Keratinocyte (primary cell): ENCODE results near the gene DPYD.

Source experiments
- CTCF ChIP-seq, 3 experiments: IDR thresholded peaks in 1 of 3; conservative IDR thresholded peaks in 1 of 3; optimal IDR thresholded peaks in 1 of 3; 2 replicates in 2 of 3; 3 replicates in 1 of 3; pipeline versions ENCODE3 to v1.5.1; 2011; ENCODE audit warnings: low read length in 3 of 3, mild to moderate bottlenecking in 3 of 3, moderate library complexity in 2 of 3, control low read depth in 1 of 3, inconsistent platforms in 1 of 3; ENCODE audit not compliant: insufficient read depth in 2 of 3; ENCODE audit errors: extremely low read depth in 1 of 3
- EZH2 ChIP-seq: IDR thresholded peaks from one replicate; pipeline ENCODE4 v1.6.1; 2012; ENCODE audit warnings: inconsistent platforms, mild to moderate bottlenecking, low read length, moderate library complexity

- no peak for TF ChIP-seq CTCF (optimal IDR thresholded peaks at IDR 0.05 in 1 of 3, IDR thresholded peaks at IDR 0.05 in 1 of 3, conservative IDR thresholded peaks at IDR 0.05 in 1 of 3; ENCODE audit: extremely low read depth in 1 of 3, insufficient read depth in 2 of 3, low read length in 3 of 3)
- TF ChIP-seq EZH2: no peak
These were observed 553.9 kb downstream of the DPYD start for GRCh38 chr1:97366984-97367383.
